HepG2 (cell line): ENCODE results near the gene ZKSCAN1. TPM values are rescaled to one million over a fixed set of nuclear protein-coding genes. Genes with fewer than 3 reads are reported as not detected.

Experiments used
- HDAC2 ChIP-seq: sonication (generic); formaldehyde crosslinking; IDR thresholded peaks from 2 replicates; pipeline ENCODE4 v1.4.0; 2020; ENCODE audit warnings: missing genetic modification reagents
- HDAC6 ChIP-seq: fragments of 200-600 bp; sonication (generic); IDR thresholded peaks from 2 replicates; pipeline ENCODE4 v1.7.0; 2017; ENCODE audit warnings: mild to moderate bottlenecking, antibody characterized with exemption, low read length, low read depth
- JDP2 ChIP-seq: sonication (generic); formaldehyde crosslinking; IDR thresholded peaks from 2 replicates; pipeline ENCODE4 v1.8.1; 2022; ENCODE audit warnings: missing genetic modification reagents, borderline replicate concordance
- KAT2B ChIP-seq: fragments of 150-350 bp; IDR thresholded peaks from 2 replicates; pipeline ENCODE4 v1.6.1; 2014; ENCODE audit warnings: low read depth, low read length, borderline replicate concordance
- KDM5A ChIP-seq: fragments of 200-600 bp; sonication (generic); IDR thresholded peaks from 2 replicates; pipeline ENCODE4 v1.7.0; 2018; ENCODE audit warnings: antibody characterized with exemption, mild to moderate bottlenecking, low read length, borderline replicate concordance
- MTF2 ChIP-seq: sonication (generic); formaldehyde crosslinking; IDR thresholded peaks from 2 replicates; pipeline ENCODE4 v1.5.0; 2020; ENCODE audit warnings: missing genetic modification reagents, borderline replicate concordance
- ZBTB38 ChIP-seq: sonication (generic); formaldehyde crosslinking; IDR thresholded peaks from 2 replicates; pipeline ENCODE4 v1.5.1; 2020; ENCODE audit warnings: mild to moderate bottlenecking, missing genetic modification reagents
- ZMYM4 ChIP-seq: sonication (generic); formaldehyde crosslinking; IDR thresholded peaks from 2 replicates; pipeline ENCODE4 v1.8.1; 2023; ENCODE audit warnings: mild to moderate bottlenecking, missing genetic modification reagents
- ZNF775 ChIP-seq: sonication (generic); formaldehyde crosslinking; IDR thresholded peaks from 2 replicates; pipeline ENCODE4 v1.4.0; 2020; ENCODE audit warnings: missing genetic modification reagents, mild to moderate bottlenecking, moderate library complexity, borderline replicate concordance
- ZSCAN31 ChIP-seq: sonication (generic); formaldehyde crosslinking; IDR thresholded peaks from 2 replicates; pipeline ENCODE4 v1.5.0; 2020; ENCODE audit warnings: low read depth, mild to moderate bottlenecking, missing genetic modification reagents
- polyA plus RNA-seq, 8 experiments: library from polyadenylated mRNA; depleted of rRNA in 3 of 8; stranded (reverse) in 7 of 8; unstranded in 1 of 8; fragments of >200 nt; fragmentation: Illumina TruSeq in 4 of 8; extraction: Trizol in 4 of 8; gene quantifications; 2 replicates each; pipeline versions ENCODE4 v1.2.1 to v1.2.3, GENCODE V29; 2011 to 2016; ENCODE audit warnings: low read depth in 4 of 8, missing spikeins in 1 of 8, mixed read lengths in 1 of 8; ENCODE audit not compliant: insufficient read depth in 1 of 8
- total RNA-seq, 5 experiments: library from RNA; depleted of rRNA; stranded (reverse); fragments of >200 nt; fragmentation: Illumina TruSeq; extraction: Trizol; gene quantifications; 2 replicates each; pipeline ENCODE4 v1.2.3, GENCODE V29; 2016; ENCODE audit warnings: low read depth in 1 of 5
- TF ChIP-seq, protein P1 (sequence below): sonication (generic); formaldehyde crosslinking; IDR thresholded peaks from 2 replicates; pipeline ENCODE4 v1.5.0; 2020; ENCODE audit warnings: missing genetic modification reagents, mild to moderate bottlenecking, borderline replicate concordance
- TF ChIP-seq, protein P2 (sequence below), 2 experiments: sonication (generic) in 1 of 2; formaldehyde crosslinking in 1 of 2; IDR thresholded peaks; 2 replicates each; pipeline versions ENCODE4 v1.6.1 to v1.9.0; 2014 to 2022; ENCODE audit warnings: antibody characterized with exemption in 1 of 2, borderline replicate concordance in 1 of 2, inconsistent platforms in 1 of 2, low read depth in 1 of 2, missing genetic modification reagents in 1 of 2
- TF ChIP-seq, protein P3 (sequence below): IDR thresholded peaks from 2 replicates; pipeline ENCODE4 v1.6.1; 2016; ENCODE audit warnings: mild to moderate bottlenecking
- TF ChIP-seq, protein P4 (sequence below): sonication (generic); formaldehyde crosslinking; IDR thresholded peaks from 2 replicates; pipeline ENCODE4 v1.4.0; 2020; ENCODE audit warnings: missing genetic modification reagents
- TF ChIP-seq, protein P5 (sequence below): sonication (generic); formaldehyde crosslinking; IDR thresholded peaks from 2 replicates; pipeline ENCODE4 v1.4.0; 2020; ENCODE audit warnings: missing genetic modification reagents

Gene ZKSCAN1
- total and polyA plus RNA-seq, 2 of the 13 experiments (the other 11 are each of a cell fraction or from before 2014, with no cell fraction given): 46.4 to 60.6 TPM

DNA sequence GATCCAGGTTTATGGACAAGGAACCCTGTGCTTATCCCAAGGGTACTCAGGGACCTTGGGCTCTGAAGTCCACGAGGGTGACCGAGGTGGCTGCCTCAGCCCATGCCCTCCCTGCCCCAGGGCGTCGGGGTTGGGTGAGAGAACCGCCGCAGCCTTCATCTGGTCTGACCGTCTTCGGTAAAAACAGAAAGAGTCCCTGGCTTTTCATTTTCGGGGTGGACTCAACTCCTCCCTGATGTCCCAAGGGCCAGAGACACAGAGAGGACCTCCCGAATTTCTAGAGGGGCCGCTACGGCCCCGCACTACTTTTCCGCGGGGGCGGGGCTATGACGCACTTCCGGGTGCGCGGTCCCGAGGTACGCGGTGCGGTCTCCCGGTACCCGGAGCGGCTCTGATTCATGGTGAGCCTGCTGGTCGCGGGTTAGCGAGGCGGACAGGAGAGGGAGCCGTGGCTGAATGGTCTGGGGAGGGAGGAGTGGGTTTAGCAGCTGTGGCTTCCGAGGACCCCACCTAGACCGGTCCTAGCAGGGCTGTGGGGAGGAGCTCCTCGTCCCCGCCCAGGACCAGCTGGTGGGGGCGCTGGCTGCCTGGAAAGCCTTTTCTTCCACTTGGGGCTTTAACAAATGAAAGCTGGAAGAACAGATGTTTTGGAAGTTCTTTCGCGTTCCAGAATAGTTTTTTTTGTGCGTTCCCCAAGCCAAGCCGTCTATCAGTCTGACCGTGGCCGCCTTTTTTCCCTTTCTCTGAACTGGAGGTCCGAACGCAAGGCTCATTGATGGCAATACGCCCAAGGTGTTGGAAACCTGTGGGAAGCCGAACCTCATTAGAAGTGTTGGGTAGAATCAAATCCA lies 34.3 kb downstream of the ZKSCAN1 start, which contains the start of gene ZSCAN21 (continued):
- no peak for TF ChIP-seq HDAC6
- TF ChIP-seq, protein P1, sequence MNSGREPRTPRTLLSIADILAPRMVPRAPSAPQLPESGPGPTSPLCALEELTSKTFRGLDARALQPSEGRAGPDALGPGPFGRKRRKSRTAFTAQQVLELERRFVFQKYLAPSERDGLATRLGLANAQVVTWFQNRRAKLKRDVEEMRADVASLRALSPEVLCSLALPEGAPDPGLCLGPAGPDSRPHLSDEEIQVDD: no peak
- TF ChIP-seq ZBTB38 (CRISPR knock-in tag): peak; percentile 88
- TF ChIP-seq KDM5A: peak; percentile 63; the same call in 1 of the 2 replicates
- TF ChIP-seq JDP2 (CRISPR knock-in tag): no peak
- TF ChIP-seq, protein P2, sequence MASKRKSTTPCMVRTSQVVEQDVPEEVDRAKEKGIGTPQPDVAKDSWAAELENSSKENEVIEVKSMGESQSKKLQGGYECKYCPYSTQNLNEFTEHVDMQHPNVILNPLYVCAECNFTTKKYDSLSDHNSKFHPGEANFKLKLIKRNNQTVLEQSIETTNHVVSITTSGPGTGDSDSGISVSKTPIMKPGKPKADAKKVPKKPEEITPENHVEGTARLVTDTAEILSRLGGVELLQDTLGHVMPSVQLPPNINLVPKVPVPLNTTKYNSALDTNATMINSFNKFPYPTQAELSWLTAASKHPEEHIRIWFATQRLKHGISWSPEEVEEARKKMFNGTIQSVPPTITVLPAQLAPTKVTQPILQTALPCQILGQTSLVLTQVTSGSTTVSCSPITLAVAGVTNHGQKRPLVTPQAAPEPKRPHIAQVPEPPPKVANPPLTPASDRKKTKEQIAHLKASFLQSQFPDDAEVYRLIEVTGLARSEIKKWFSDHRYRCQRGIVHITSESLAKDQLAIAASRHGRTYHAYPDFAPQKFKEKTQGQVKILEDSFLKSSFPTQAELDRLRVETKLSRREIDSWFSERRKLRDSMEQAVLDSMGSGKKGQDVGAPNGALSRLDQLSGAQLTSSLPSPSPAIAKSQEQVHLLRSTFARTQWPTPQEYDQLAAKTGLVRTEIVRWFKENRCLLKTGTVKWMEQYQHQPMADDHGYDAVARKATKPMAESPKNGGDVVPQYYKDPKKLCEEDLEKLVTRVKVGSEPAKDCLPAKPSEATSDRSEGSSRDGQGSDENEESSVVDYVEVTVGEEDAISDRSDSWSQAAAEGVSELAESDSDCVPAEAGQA (IDR thresholded peaks at IDR 0.05; ENCODE audit: low read depth): peak; percentile 63
- TF ChIP-seq, protein P2 (CRISPR knock-in tag; IDR thresholded peaks at IDR 0.05; ENCODE audit: borderline replicate concordance): no peak
- no peak for TF ChIP-seq ZNF775 (CRISPR knock-in tag)
- TF ChIP-seq ZSCAN31 (CRISPR knock-in tag): peak; percentile 55; the same call in 1 of the 2 replicates
- TF ChIP-seq, protein P3, sequence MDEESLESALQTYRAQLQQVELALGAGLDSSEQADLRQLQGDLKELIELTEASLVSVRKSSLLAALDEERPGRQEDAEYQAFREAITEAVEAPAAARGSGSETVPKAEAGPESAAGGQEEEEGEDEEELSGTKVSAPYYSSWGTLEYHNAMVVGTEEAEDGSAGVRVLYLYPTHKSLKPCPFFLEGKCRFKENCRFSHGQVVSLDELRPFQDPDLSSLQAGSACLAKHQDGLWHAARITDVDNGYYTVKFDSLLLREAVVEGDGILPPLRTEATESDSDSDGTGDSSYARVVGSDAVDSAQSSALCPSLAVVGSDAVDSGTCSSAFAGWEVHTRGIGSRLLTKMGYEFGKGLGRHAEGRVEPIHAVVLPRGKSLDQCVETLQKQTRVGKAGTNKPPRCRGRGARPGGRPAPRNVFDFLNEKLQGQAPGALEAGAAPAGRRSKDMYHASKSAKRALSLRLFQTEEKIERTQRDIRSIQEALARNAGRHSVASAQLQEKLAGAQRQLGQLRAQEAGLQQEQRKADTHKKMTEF (CRISPR knock-in tag): peak; percentile 46; the same call in 1 of the 2 replicates
- 0 out of 2 replicates have a peak, but pooled peaks have one; percentile 33 for TF ChIP-seq MTF2 (CRISPR knock-in tag)
- no peak for TF ChIP-seq KAT2B
- TF ChIP-seq, protein P4, sequence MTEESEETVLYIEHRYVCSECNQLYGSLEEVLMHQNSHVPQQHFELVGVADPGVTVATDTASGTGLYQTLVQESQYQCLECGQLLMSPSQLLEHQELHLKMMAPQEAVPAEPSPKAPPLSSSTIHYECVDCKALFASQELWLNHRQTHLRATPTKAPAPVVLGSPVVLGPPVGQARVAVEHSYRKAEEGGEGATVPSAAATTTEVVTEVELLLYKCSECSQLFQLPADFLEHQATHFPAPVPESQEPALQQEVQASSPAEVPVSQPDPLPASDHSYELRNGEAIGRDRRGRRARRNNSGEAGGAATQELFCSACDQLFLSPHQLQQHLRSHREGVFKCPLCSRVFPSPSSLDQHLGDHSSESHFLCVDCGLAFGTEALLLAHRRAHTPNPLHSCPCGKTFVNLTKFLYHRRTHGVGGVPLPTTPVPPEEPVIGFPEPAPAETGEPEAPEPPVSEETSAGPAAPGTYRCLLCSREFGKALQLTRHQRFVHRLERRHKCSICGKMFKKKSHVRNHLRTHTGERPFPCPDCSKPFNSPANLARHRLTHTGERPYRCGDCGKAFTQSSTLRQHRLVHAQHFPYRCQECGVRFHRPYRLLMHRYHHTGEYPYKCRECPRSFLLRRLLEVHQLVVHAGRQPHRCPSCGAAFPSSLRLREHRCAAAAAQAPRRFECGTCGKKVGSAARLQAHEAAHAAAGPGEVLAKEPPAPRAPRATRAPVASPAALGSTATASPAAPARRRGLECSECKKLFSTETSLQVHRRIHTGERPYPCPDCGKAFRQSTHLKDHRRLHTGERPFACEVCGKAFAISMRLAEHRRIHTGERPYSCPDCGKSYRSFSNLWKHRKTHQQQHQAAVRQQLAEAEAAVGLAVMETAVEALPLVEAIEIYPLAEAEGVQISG: peak; percentile 99
- TF ChIP-seq ZMYM4 (CRISPR knock-in tag): peak; percentile 53
- TF ChIP-seq, protein P5, sequence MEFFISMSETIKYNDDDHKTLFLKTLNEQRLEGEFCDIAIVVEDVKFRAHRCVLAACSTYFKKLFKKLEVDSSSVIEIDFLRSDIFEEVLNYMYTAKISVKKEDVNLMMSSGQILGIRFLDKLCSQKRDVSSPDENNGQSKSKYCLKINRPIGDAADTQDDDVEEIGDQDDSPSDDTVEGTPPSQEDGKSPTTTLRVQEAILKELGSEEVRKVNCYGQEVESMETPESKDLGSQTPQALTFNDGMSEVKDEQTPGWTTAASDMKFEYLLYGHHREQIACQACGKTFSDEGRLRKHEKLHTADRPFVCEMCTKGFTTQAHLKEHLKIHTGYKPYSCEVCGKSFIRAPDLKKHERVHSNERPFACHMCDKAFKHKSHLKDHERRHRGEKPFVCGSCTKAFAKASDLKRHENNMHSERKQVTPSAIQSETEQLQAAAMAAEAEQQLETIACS (CRISPR knock-in tag): peak; percentile 69
- TF ChIP-seq HDAC2 (CRISPR knock-in tag): peak; percentile 59; the same call in 1 of the 2 replicates
